ENCODE results near the gene CYP2J2.

DNA sequence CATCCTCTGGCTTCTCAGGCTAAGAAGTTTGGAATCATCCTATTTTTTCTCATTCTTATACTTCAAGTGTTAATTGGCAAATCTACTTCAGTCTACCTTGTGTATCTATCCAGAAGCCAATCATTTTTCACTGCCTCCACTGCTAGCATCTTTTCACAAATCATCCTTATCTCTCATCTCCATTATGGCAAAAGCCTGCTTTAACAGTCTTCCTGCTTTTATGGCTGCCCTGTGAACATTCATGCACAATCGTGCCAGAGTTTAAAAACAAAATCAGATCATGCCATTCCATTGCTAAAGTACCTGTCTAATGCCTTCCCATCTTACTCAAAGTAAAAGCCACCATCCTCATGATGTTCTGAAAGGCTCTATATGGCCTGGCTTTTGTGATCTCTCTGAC, 19.2 kb upstream of the CYP2J2 start:
- TF ChIP-seq, protein P1, sequence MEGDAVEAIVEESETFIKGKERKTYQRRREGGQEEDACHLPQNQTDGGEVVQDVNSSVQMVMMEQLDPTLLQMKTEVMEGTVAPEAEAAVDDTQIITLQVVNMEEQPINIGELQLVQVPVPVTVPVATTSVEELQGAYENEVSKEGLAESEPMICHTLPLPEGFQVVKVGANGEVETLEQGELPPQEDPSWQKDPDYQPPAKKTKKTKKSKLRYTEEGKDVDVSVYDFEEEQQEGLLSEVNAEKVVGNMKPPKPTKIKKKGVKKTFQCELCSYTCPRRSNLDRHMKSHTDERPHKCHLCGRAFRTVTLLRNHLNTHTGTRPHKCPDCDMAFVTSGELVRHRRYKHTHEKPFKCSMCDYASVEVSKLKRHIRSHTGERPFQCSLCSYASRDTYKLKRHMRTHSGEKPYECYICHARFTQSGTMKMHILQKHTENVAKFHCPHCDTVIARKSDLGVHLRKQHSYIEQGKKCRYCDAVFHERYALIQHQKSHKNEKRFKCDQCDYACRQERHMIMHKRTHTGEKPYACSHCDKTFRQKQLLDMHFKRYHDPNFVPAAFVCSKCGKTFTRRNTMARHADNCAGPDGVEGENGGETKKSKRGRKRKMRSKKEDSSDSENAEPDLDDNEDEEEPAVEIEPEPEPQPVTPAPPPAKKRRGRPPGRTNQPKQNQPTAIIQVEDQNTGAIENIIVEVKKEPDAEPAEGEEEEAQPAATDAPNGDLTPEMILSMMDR (IDR thresholded peaks at IDR 0.05; ENCODE audit: insufficient read depth, low read depth, low read length): no peak
- TF ChIP-seq EZH2 (IDR thresholded peaks at IDR 0.05; ENCODE audit: insufficient read depth, low read length): no peak
